Suppressor macrophage treated with lipopolysaccharide for 1 hour (primary cell): ENCODE results near the gene GALNT18.
"Not testable (repeated sequence)": the region's sequence is repeated elsewhere in the genome, so short reads cannot be mapped to it uniquely, and the experiment has no call there.

Experiments
- DNase-seq, 3 donors: peaks; one replicate each; pipeline ENCODE4 v3.0.0-alpha.2; 2020 to 2022

GALNT18 gene

GRCh38 chr11:11454671-11455223, 167.1 kb downstream of the GALNT18 start:
- no peak for DNase-seq

- DNase-seq, result no peak
Observed at GRCh38 chr11:11451501-11452005, 170.3 kb downstream of the GALNT18 start.

- no peak for DNase-seq
Observed at GRCh38 chr11:11450744-11451362, 171.0 kb downstream of the GALNT18 start.

GRCh38 chr11:11449327-11449726, 172.5 kb downstream of the GALNT18 start:
- no peak for DNase-seq

- no peak for DNase-seq
Observed at GRCh38 chr11:11448626-11449025, 173.2 kb downstream of the GALNT18 start.

GRCh38 chr11:11447601-11448000, 174.2 kb downstream of the GALNT18 start:
- DNase-seq, result not testable (repeated sequence)

GRCh38 chr11:11446967-11447366, 174.8 kb downstream of the GALNT18 start:
- peak in 2 of 3 donors; percentile 2 to 10 for DNase-seq

GRCh38 chr11:11446564-11446963, 175.2 kb downstream of the GALNT18 start:
- DNase-seq, result no peak

- DNase-seq, result no peak
Observed at GRCh38 chr11:11445441-11446185, 176.2 kb downstream of the GALNT18 start.

GRCh38 chr11:11444804-11445131, 177.0 kb downstream of the GALNT18 start:
- no peak for DNase-seq

GRCh38 chr11:11444027-11444803, 177.6 kb downstream of the GALNT18 start:
- no peak for DNase-seq

- no peak for DNase-seq
Observed at GRCh38 chr11:11442791-11443190, 179.0 kb downstream of the GALNT18 start.

- DNase-seq, result no peak
Observed at GRCh38 chr11:11441516-11441915, 180.3 kb downstream of the GALNT18 start.

- no peak for DNase-seq
Observed at GRCh38 chr11:11441091-11441490, 180.7 kb downstream of the GALNT18 start.

- no peak for DNase-seq
Observed at GRCh38 chr11:11440144-11440543, 181.7 kb downstream of the GALNT18 start.

GRCh38 chr11:11439591-11439990, 182.2 kb downstream of the GALNT18 start:
- DNase-seq, result no peak

- no peak for DNase-seq
Observed at GRCh38 chr11:11436715-11437313, 185.0 kb downstream of the GALNT18 start.

GRCh38 chr11:11435635-11436034, 186.2 kb downstream of the GALNT18 start:
- DNase-seq, result no peak

- DNase-seq, result no peak
Observed at GRCh38 chr11:11433960-11434359, 187.8 kb downstream of the GALNT18 start.

- DNase-seq, result no peak
Observed at GRCh38 chr11:11432621-11433319, 189.0 kb downstream of the GALNT18 start.

GRCh38 chr11:11430431-11430830, 191.4 kb downstream of the GALNT18 start:
- DNase-seq, result no peak

GRCh38 chr11:11428714-11429113, 193.1 kb downstream of the GALNT18 start:
- DNase-seq, result no peak
